CD4-positive, alpha-beta T cell treated with Interleukin-15 for 1 hour (primary cell): ENCODE measurements around the gene SLC7A14.

Experiments
- DNase-seq: peaks from one replicate; pipeline ENCODE4 v3.0.0-alpha.2; 2020

SLC7A14 gene

DNA sequence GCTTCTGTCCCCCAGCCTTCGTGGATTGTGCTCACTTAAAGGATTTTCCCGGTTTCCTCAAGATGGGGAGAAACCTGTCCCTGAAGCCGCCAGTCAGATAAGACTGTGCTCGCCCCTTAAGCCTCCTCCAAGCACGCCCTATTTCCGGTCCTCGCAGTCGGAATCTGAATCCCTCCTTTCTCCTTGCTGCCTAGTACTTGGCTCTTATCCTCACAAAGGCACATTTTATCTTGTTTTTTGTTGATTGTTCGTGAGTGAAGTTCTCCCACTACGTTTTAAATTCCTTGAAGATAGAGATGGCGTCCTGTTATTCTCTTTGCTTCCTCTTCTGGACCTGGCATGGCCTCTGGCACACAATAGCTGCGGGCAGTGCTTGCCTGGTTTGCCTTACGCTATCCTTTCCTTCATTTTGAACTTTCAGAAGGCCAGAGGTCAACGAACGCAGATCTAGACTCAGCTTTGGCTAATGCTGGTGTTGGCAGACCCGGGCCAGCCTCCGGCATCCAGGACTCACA is 165.5 kb downstream of the SLC7A14 start:
- DNase-seq, result no peak

DNA sequence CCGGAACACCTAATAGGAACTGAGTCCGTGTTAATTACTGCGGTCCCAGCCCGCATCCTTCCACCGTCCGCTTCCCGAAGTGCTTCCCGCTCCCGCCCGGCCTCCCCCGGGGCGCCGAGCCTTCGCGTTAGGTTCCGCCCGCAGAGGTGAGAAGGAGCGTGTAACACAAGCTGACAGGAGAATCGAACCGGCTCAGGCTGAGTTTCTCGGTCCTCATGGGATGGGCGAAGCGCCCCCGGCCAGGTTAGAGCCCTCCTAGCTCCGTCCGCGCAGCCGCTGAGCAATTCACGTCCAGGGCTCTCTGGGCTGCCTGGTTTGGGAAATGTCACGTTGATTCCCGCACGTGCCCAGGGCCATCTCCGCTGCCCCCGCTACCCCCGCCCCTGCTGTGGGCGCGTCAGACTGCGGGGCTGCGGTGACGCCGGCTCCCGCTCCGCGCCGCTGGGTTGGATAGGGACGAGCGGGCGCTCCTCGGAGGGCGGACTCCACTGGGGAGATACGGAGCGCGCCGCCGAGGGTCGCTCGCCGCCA is 166.3 kb downstream of the SLC7A14 start:
- no peak for DNase-seq

DNA sequence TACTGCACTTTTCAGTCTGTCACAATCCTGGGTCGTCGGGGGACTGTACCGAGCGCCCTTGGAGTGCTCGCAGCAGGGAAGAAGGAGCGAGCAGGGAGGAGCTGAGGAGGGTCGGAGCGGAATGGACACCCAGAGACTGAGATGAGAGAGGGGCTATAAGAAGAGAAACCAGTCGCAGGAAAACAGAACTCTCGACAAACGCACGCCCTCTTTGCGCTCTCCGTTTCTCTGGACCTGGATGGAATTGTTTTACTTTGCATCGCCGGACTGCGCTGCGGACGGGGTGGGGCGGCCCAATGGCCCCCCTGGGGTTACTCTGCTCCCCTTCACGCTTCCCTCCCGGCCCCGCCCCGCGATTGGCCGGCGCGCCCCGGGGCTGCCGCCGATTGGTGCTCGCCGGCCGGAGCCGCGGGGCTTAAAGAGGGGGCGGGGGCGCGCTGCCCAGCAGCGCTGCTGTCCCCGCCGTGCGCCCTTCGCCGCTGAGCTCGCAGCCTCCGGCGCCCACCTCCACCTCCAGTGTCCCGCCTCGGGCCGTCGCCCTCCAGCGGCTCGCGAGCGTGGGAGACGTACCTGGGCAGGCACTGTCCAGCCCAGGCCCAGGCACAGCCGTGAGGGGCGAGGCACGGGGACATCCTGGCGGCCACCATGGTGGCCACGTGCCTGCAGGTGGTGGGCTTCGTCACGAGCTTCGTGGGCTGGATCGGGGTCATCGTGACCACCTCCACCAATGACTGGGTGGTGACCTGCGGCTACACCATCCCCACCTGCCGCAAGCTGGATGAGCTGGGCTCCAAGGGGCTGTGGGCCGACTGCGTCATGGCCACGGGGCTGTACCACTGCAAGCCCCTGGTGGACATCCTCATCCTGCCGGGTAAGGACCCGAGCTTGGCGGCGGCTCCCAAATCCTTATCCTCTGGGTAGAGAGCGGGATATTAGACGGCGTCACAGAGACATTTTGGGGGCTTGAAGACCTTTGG is 167.2 kb downstream of the SLC7A14 start, which contains the start of gene CLDN11:
CLDN11 (plus strand) TSS at position 447 of the 977 bp plus-strand sequence; CDS start at position 646, 199 bp downstream.
- DNase-seq, result no peak

DNA sequence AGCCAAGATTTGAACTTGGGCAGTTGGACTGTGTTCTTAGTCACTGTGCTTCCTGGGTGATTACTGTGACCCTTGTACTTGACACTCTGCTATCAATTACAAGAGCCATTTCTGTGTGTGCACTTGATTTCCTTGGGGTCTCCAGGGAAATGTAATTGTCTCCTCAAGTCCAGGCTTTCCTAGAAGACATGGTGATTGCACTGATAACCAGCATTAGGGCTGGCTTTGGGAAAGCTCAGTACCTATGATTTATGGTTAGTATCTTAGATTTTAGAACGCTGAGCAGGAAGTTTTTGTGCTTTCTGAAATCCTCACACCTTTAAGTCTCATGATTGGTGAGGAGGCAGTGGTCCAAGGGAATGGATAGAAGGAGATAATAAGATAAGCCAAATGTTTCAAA is 168.8 kb downstream of the SLC7A14 start:
- DNase-seq, result no peak

DNA sequence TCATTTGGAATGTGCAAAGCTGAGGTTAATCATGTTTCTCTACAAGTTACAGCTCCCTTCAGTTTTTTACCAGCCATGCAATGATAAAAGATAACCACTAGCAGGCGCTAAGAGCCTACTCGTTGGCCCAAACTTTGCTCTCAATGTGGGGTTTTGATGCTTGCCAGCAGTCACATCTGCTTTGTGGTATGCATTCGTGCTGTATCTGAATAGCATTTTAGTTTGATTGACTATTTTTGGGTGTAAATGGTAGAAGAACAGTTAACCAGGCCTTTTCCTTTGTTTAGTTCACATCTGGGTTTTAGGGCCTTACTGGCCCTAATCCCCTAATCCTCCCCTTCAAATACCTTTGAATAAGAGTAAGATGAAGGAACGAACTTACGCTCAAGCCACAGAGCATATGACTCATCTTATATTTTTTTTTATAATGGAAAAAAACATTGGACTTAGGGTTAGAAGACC is 171.6 kb downstream of the SLC7A14 start:
- DNase-seq, result no peak

DNA sequence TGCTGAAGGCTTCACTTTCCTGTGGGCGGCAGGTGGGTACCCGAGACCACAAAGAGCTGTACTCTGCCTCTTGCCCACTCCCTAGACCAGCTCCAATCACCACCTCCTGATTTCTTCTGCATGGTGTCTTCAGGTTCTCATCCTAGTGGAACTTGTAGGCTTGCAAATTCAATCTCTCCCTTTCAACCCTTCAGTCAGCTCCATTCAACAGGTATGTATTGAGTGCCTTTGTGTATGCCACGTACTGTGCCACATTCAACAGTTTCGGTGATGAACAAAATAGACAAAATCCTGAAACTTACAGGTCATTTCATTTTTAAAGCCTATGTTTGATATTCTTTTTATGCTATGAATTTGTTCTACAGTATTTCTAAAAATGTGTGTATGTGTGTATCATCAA is 172.6 kb downstream of the SLC7A14 start:
- no peak for DNase-seq

DNA sequence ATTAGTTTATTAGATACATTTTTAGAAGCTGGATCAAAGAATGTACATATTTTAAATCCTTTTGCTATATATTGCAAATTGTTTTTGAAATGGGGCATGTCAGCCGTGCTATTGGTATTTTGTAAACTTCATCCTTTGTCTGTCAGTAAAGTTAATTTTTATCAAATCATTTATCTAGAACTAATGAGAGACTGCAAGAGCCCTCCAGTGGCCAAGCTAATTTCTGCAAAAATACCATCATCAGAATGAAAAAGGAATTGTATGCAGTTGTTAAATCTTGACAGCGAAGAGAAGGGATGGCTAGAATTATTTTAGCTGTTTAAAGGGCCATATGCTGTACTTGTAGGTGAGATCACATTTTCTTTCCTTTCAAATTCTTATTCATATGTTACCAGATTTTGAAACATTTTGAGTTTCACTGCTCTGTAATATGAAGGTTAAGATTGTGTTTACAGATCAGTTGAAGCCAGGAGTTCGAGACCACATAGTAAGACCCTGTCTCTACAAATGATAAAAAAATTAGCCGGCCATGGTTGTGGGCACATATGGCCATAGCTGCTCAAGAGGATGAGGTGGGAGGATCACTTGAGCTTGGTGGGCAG is 175.3 kb downstream of the SLC7A14 start:
- no peak for DNase-seq
